ENCODE measurements around the gene SNX1. TPM values are rescaled to one million over a fixed set of nuclear protein-coding genes. Genes with fewer than 3 reads are reported as not detected.

SNX1 gene
- total RNA-seq, 2 experiments from 2014 or later: 75.6 to 80.1 TPM

DNA sequence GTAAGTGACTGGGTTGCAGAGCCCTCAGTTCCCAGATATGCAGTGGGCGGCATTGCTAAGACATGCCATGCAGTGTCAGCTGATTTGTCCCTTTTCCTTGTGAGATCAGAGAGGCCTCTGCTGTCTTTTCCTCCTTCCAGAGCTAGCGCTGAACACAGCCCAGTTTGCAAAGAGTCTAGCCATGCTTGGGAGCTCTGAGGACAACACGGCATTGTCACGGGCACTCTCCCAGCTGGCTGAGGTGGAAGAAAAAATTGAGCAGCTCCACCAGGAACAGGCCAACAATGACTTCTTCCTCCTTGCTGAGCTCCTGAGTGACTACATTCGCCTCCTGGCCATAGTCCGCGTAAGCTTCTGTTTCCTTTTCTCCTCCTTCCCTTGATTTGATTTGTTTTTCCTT is 35.8 kb downstream of the SNX1 start:
- ATAC-seq (no peak), DNase-seq (no peak)
- POLR2A ChIA-PET: interaction anchor here (0.9 to 1.6 kb wide), 3 partner anchors 14 to 22 kb away, joined by 3 to 4 read pairs (median 4); no protein-coding TSS in a partner anchor
- TF ChIP-seq, protein P1, sequence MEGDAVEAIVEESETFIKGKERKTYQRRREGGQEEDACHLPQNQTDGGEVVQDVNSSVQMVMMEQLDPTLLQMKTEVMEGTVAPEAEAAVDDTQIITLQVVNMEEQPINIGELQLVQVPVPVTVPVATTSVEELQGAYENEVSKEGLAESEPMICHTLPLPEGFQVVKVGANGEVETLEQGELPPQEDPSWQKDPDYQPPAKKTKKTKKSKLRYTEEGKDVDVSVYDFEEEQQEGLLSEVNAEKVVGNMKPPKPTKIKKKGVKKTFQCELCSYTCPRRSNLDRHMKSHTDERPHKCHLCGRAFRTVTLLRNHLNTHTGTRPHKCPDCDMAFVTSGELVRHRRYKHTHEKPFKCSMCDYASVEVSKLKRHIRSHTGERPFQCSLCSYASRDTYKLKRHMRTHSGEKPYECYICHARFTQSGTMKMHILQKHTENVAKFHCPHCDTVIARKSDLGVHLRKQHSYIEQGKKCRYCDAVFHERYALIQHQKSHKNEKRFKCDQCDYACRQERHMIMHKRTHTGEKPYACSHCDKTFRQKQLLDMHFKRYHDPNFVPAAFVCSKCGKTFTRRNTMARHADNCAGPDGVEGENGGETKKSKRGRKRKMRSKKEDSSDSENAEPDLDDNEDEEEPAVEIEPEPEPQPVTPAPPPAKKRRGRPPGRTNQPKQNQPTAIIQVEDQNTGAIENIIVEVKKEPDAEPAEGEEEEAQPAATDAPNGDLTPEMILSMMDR (IDR thresholded peaks at IDR 0.05): no peak
- intact Hi-C loops (cut with micrococcal nuclease): no loop called here
- no peaks in the 10 kb centered on the region for H3K9me3 Mint-ChIP-seq
- H3K4me1 Mint-ChIP-seq (ENCODE audit: low read depth): no peaks in the 10 kb centered on the region
- CTCF ChIA-PET: interaction anchor here (3.5 kb wide), 1 partner anchor 23 kb away, joined by 16 read pairs; no protein-coding TSS in a partner anchor
- H3K4me3 Mint-ChIP-seq: no peak overlapping the region
- H3K36me3 Mint-ChIP-seq (ENCODE audit: low read depth): peaks cover 33% of the 10 kb centered on the region
- no peak overlapping the region for H3K27ac Mint-ChIP-seq
- no peaks in the 10 kb centered on the region for H3K27me3 Mint-ChIP-seq

DNA sequence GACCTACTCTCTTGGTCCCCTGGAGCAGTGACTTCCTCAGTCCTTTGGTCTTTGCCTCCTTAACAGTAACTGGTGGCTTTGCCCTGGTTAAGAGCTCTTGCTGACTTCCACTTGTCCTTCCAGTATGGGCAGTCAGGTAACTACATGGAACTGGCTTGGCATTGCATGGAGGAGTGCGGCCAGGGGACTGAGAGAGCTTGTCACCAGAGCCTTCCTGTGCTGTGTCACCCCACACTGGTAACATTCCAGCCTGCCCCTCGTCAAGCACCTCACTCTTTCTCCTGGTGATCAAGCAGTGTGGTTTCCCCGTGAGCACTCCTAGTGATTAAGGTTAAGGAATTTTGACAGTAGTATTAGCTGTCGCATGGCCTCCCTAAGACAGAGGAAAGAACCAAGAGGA is 36.4 kb downstream of the SNX1 start:
- no peaks in the 10 kb centered on the region for H3K9me3 Mint-ChIP-seq
- no peaks in the 10 kb centered on the region for H3K27me3 Mint-ChIP-seq
- TF ChIP-seq, protein P1 (IDR thresholded peaks at IDR 0.05): no peak
- ChIA-PET POLR2A (interaction anchor here (1.5 to 1.6 kb wide), 2 partner anchors 13 to 15 kb away, joined by 4 read pairs; no protein-coding TSS in a partner anchor), CTCF (interaction anchor here (3.5 kb wide), 1 partner anchor 22 kb away, joined by 16 read pairs; no protein-coding TSS in a partner anchor)
- DNase-seq (no peak), ATAC-seq (no peak)
- no peak overlapping the region for H3K4me3 Mint-ChIP-seq
- H3K27ac Mint-ChIP-seq: no peak overlapping the region
- peaks cover 33% of the 10 kb centered on the region for H3K36me3 Mint-ChIP-seq (ENCODE audit: low read depth)
- intact Hi-C loops (cut with micrococcal nuclease): no loop called here
- H3K4me1 Mint-ChIP-seq (ENCODE audit: low read depth): no peaks in the 10 kb centered on the region

DNA sequence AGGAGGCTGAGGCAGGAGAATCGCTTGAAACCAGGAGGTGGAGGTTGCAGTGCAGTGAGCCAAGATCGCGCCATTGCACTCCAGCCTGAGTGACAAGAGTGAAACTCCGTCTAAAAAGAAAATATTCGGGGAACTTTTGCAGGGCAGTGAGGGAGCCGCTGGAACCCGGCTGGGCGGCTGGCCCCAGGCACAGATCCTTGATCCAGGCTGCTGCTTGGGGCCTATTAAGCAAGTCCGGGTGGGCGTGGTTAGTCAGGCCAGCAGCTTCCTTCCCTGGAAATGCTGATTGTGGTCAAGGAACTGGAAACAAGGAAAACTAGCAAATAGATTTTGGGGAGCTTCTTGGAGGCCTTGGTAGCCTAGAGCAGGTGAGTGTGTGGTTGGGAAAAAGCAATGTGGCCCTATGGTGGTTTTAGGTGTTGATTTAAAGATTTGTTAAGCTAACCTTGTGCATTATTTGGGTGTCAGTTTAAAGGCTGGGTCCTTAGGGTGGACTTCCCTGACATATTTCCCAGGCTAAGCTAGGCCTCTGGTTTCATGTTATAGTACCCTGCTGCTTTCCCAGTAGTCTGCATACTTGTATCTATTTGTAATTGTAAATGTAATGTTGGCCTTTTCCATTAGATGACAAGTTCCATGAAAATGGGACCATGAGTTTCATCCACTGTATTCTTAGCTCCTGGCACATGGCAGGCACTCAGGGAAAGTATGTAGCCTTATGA is 38.0 kb downstream of the SNX1 start:
- Mint-ChIP-seq H3K36me3 (ENCODE audit: low read depth) (peaks cover 25% of the 10 kb centered on the region), H3K27me3 (no peaks in the 10 kb centered on the region), H3K4me1 (ENCODE audit: low read depth) (no peaks in the 10 kb centered on the region), H3K4me3 (no peak overlapping the region), H3K9me3 (no peaks in the 10 kb centered on the region), H3K27ac (no peak overlapping the region)
- no peak for DNase-seq
- intact Hi-C loops (cut with micrococcal nuclease): no loop called here
- ATAC-seq: no peak
- ChIA-PET POLR2A (no interaction called here), CTCF (interaction anchor here (0.5 kb wide), 1 partner anchor 27 kb away, joined by 3 read pairs; no protein-coding TSS in a partner anchor)
- TF ChIP-seq, protein P1 (IDR thresholded peaks at IDR 0.05): no peak

GRCh38 chr15:64134345-64134829 is 38.6 kb downstream of the SNX1 start:
- TF ChIP-seq, protein P1 (IDR thresholded peaks at IDR 0.05): no peak
- DNase-seq: no peak
- Mint-ChIP-seq H3K27me3 (no peaks in the 10 kb centered on the region), H3K4me3 (no peak overlapping the region), H3K36me3 (ENCODE audit: low read depth) (peaks cover 25% of the 10 kb centered on the region), H3K27ac (no peak overlapping the region), H3K9me3 (no peaks in the 10 kb centered on the region), H3K4me1 (ENCODE audit: low read depth) (no peaks in the 10 kb centered on the region)
- ChIA-PET CTCF (interaction anchor here (0.5 kb wide), 1 partner anchor 26 kb away, joined by 3 read pairs; no protein-coding TSS in a partner anchor), POLR2A (no interaction called here)
- ATAC-seq: no peak
- intact Hi-C loops (cut with micrococcal nuclease): no loop called here

GRCh38 chr15:64136347-64136746 is 40.6 kb downstream of the SNX1 start:
- intact Hi-C loops (cut with micrococcal nuclease): no loop called here
- H3K36me3 Mint-ChIP-seq (ENCODE audit: low read depth): peaks cover 27% of the 10 kb centered on the region

More at GRCh38 chr15:64136347-64136746, 40.6 kb downstream of the SNX1 start:
- POLR2A ChIA-PET: no interaction called here
- H3K27ac Mint-ChIP-seq: no peak overlapping the region
- ATAC-seq (no peak), DNase-seq (no peak)
- CTCF ChIA-PET: interaction anchor here (0.9 kb wide), 1 partner anchor 17 kb away, joined by 4 read pairs; no protein-coding TSS in a partner anchor
- H3K4me1 Mint-ChIP-seq (ENCODE audit: low read depth): no peaks in the 10 kb centered on the region
- no peaks in the 10 kb centered on the region for H3K27me3 Mint-ChIP-seq
- H3K4me3 Mint-ChIP-seq: no peak overlapping the region
- H3K9me3 Mint-ChIP-seq: no peaks in the 10 kb centered on the region
- TF ChIP-seq, protein P1 (IDR thresholded peaks at IDR 0.05): no peak

Measured in activated CD8-positive, alpha-beta T cell treated with anti-CD3 and anti-CD28 coated beads for 36 hours (primary cell).